Erythroblast (primary cell): ENCODE data around the gene CD3E.

Experiments
- DNase-seq, 2 experiments: peaks; one replicate each; lab custom pipeline; 2025; lab: John Stamatoyannopoulos, UW
- GATA1 ChIP-seq: IDR thresholded peaks from 2 replicates; pipeline ENCODE4 v1.6.1; 2011; ENCODE audit warnings: low read depth, mild to moderate bottlenecking, control low read depth, low read length, moderate library complexity
- POLR2A ChIP-seq: IDR thresholded peaks from 2 replicates; pipeline ENCODE4 v1.6.1; 2011; ENCODE audit warnings: mild to moderate bottlenecking, low read length

Gene CD3E

GRCh38 chr11:118304568-118305248 lies at the start of gene CD3E:
Gene CD3E (plus strand): TSS chr11:118304730. CDS start chr11:118304953, 223 bp downstream.
- DNase-seq: no peak
- TF ChIP-seq GATA1 (no peak), POLR2A (no peak)

- TF ChIP-seq GATA1 (no peak), POLR2A (no peak)
- no peak for DNase-seq
Measured at GRCh38 chr11:118258410-118258809, 46.1 kb upstream of the CD3E start.

GRCh38 chr11:118259138-118259537 lies 45.4 kb upstream of the CD3E start:
- no peak for TF ChIP-seq GATA1
- no peak for TF ChIP-seq POLR2A
- DNase-seq: no peak

- no peak for DNase-seq
- TF ChIP-seq GATA1: no peak
- no peak for TF ChIP-seq POLR2A
Measured at GRCh38 chr11:118260353-118260752, 44.2 kb upstream of the CD3E start.

- DNase-seq: no peak
Measured at GRCh38 chr11:118263112-118263511, 41.4 kb upstream of the CD3E start.

GRCh38 chr11:118263695-118264568 lies 40.6 kb upstream of the CD3E start, which contains the start of gene MPZL2:
Gene MPZL2 (minus strand): TSS chr11:118264297. CDS start chr11:118264153, 144 bp downstream.
- no peak for TF ChIP-seq GATA1
- no peak for DNase-seq

More at GRCh38 chr11:118263112-118263511, 41.4 kb upstream of the CD3E start:
- TF ChIP-seq GATA1 (no peak), POLR2A (no peak)

GRCh38 chr11:118264569-118265465 lies 39.7 kb upstream of the CD3E start:
- no peak for TF ChIP-seq GATA1
- TF ChIP-seq POLR2A: no peak
- DNase-seq: no peak

- no peak for DNase-seq
- TF ChIP-seq POLR2A (no peak), GATA1 (no peak)
Measured at GRCh38 chr11:118265954-118266353, 38.6 kb upstream of the CD3E start.

GRCh38 chr11:118267486-118267885 lies 37.0 kb upstream of the CD3E start:
- no peak for DNase-seq
- TF ChIP-seq GATA1 (no peak), POLR2A (no peak)

GRCh38 chr11:118272001-118272400 lies 32.5 kb upstream of the CD3E start:
- TF ChIP-seq GATA1 (no peak), POLR2A (no peak)
- DNase-seq: no peak

GRCh38 chr11:118274186-118274585 lies 30.3 kb upstream of the CD3E start:
- no peak for DNase-seq
- TF ChIP-seq GATA1 (no peak), POLR2A (no peak)

GRCh38 chr11:118275176-118275575 lies 29.4 kb upstream of the CD3E start:
- no peak for TF ChIP-seq GATA1
- TF ChIP-seq POLR2A: no peak
- DNase-seq: no peak

- DNase-seq: no peak
- no peak for TF ChIP-seq POLR2A
- TF ChIP-seq GATA1: no peak
Measured at GRCh38 chr11:118276422-118276821, 28.1 kb upstream of the CD3E start.

- no peak for DNase-seq
Measured at GRCh38 chr11:118277312-118277711, 27.2 kb upstream of the CD3E start.

GRCh38 chr11:118281284-118281683 lies 23.2 kb upstream of the CD3E start:
- no peak for TF ChIP-seq GATA1
- TF ChIP-seq POLR2A: no peak
- no peak for DNase-seq

More at GRCh38 chr11:118277312-118277711, 27.2 kb upstream of the CD3E start:
- TF ChIP-seq GATA1: no peak
- TF ChIP-seq POLR2A: no peak
